Esophagus squamous epithelium (tissue), 4 donors: Measurements from ENCODE around the gene PNKD.

Experiments
- POLR2A ChIP-seq, 4 donors: fragments of 450-650 bp; IDR thresholded peaks; one replicate each; pipeline ENCODE4 v1.6.1; 2017; ENCODE audit warnings: antibody characterized with exemption in 4 of 4, mild to moderate bottlenecking in 4 of 4, moderate library complexity in 3 of 4
- TF ChIP-seq, protein P1 (sequence below), 6 experiments: fragments of 450-650 bp in 4 of 6; fragments of 200-600 bp in 2 of 6; sonication (generic) in 2 of 6; IDR thresholded peaks; one replicate each; pipeline ENCODE4 v1.5.1; 2016 to 2019; ENCODE audit warnings: antibody characterized with exemption in 6 of 6, mild to moderate bottlenecking in 4 of 6, moderate library complexity in 4 of 6

DNA sequence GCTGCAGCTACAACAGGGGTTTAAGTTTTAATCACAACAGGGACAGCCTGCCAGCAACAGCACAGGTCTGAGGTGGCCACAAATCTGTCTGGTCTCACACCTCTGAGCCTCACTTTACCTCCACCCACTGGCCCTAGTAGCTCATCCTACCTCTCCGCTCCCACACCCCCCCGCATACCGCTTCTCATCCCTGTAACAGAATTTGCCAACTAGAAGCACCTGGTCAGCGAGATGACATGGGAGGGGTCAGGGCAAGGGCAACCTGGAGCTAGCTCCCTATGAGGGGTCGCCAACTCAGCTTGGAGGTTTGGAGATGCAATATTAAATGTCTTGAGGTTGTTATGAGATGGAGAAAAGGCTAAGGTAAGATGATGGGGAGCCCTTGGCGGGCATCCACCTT is 93.9 kb downstream of the PNKD start:
- TF ChIP-seq, protein P1, sequence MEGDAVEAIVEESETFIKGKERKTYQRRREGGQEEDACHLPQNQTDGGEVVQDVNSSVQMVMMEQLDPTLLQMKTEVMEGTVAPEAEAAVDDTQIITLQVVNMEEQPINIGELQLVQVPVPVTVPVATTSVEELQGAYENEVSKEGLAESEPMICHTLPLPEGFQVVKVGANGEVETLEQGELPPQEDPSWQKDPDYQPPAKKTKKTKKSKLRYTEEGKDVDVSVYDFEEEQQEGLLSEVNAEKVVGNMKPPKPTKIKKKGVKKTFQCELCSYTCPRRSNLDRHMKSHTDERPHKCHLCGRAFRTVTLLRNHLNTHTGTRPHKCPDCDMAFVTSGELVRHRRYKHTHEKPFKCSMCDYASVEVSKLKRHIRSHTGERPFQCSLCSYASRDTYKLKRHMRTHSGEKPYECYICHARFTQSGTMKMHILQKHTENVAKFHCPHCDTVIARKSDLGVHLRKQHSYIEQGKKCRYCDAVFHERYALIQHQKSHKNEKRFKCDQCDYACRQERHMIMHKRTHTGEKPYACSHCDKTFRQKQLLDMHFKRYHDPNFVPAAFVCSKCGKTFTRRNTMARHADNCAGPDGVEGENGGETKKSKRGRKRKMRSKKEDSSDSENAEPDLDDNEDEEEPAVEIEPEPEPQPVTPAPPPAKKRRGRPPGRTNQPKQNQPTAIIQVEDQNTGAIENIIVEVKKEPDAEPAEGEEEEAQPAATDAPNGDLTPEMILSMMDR (IDR thresholded peaks at IDR 0.05) = no peak
- TF ChIP-seq POLR2A (IDR thresholded peaks at IDR 0.05) = no peak
